ENCODE data around the gene SSH2. TPM values are rescaled to one million over a fixed set of nuclear protein-coding genes. Genes with fewer than 3 reads are reported as not detected.

Gene SSH2
- total RNA-seq, 1 donor from 2014 or later = 46.5 TPM

DNA sequence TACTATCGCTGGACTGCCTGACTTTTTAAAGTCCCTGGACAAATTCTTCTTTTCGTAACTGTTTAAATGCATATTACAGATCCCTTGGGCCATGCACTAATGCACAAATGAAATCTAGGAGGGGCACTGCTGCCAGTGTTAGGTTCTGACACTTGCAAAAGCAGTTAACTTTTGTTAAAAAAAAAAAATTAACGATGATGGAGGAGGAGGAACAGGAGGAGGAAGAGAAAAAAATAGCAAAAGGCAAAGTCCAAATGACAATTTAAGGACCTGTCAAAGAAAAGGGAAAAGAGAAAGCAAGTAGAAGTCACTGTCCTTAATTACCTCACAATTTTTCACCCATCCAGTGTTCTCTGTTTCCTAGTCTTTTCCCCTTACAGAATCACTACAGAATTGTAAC lies 209.5 kb downstream of the SSH2 start:
- Mint-ChIP-seq H3K27me3 (ENCODE audit: unreplicated experiment) (no peaks in the 10 kb centered on the region), H3K27ac (ENCODE audit: unreplicated experiment) (no peak overlapping the region)

DNA sequence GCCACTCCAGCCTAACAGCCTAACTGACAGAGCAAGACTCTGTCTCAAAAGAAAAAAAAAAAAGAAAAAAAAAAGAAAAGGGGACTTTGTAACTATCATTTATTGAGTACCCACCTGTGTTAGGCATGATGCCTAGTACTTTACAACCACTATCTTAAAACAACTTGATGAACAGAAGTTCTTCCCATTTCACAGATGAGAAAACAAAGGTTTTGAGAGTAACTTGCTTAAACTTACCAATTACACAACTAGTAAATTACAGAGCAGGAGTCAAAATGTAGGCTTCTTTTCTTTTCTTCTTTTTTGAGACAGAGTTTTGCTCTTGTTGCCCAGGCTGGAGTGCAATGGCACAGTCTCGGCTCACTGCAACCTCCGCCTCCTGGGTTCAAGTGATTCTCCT lies 210.6 kb downstream of the SSH2 start:
- TF ChIP-seq, protein P1, sequence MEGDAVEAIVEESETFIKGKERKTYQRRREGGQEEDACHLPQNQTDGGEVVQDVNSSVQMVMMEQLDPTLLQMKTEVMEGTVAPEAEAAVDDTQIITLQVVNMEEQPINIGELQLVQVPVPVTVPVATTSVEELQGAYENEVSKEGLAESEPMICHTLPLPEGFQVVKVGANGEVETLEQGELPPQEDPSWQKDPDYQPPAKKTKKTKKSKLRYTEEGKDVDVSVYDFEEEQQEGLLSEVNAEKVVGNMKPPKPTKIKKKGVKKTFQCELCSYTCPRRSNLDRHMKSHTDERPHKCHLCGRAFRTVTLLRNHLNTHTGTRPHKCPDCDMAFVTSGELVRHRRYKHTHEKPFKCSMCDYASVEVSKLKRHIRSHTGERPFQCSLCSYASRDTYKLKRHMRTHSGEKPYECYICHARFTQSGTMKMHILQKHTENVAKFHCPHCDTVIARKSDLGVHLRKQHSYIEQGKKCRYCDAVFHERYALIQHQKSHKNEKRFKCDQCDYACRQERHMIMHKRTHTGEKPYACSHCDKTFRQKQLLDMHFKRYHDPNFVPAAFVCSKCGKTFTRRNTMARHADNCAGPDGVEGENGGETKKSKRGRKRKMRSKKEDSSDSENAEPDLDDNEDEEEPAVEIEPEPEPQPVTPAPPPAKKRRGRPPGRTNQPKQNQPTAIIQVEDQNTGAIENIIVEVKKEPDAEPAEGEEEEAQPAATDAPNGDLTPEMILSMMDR (IDR thresholded peaks at IDR 0.05; ENCODE audit: partially characterized antibody, unreplicated experiment) = no peak
- peaks cover 2% of the 10 kb centered on the region for H3K9me3 Mint-ChIP-seq (ENCODE audit: unreplicated experiment)
- no peak for DNase-seq
- H3K27me3 Mint-ChIP-seq (ENCODE audit: unreplicated experiment) = no peaks in the 10 kb centered on the region
- no peak overlapping the region for H3K27ac Mint-ChIP-seq (ENCODE audit: unreplicated experiment)
- no peaks in the 10 kb centered on the region for H3K36me3 Mint-ChIP-seq (ENCODE audit: unreplicated experiment)
- H3K4me1 Mint-ChIP-seq (ENCODE audit: low read depth, unreplicated experiment) = peaks cover 24% of the 10 kb centered on the region
- H3K4me3 Mint-ChIP-seq (ENCODE audit: unreplicated experiment) = no peak overlapping the region

More for the DNA sequence above, 209.5 kb downstream of the SSH2 start:
- DNase-seq = no peak
- TF ChIP-seq, protein P1 (IDR thresholded peaks at IDR 0.05; ENCODE audit: partially characterized antibody, unreplicated experiment) = no peak
- H3K36me3 Mint-ChIP-seq (ENCODE audit: unreplicated experiment) = no peaks in the 10 kb centered on the region
- H3K4me3 Mint-ChIP-seq (ENCODE audit: unreplicated experiment) = no peak overlapping the region
- H3K4me1 Mint-ChIP-seq (ENCODE audit: low read depth, unreplicated experiment) = peaks cover 24% of the 10 kb centered on the region
- no peaks in the 10 kb centered on the region for H3K9me3 Mint-ChIP-seq (ENCODE audit: unreplicated experiment)

DNA sequence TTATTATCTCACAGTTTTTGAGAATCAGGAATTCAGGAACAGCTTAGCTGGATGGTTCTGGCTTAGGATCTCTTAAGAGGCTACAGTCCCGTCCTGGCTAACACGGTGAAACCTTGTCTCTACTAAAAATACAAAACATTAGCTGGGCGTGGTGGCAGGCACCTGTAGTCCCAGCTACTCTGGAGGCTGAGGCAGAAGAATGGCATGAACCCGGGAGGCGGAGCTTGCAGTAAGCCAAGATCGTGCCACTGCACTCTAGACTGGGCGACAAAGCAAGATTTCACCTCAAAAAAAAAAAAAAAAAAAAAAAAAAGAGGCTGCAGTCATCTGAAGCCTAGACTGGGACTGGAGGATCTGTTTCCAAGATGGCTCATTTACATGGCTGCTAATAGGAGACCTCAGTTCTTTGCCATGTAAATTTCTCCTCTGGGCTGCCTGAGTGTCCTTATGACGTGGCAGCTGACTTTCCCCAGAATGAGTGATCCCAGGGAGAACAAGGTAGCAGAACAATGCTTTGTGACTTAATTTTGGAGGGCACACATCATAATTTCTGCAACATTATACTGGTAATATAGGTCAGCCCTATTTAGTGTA lies 211.5 kb downstream of the SSH2 start:
- Mint-ChIP-seq H3K27ac (ENCODE audit: unreplicated experiment) (no peak overlapping the region), H3K36me3 (ENCODE audit: unreplicated experiment) (no peaks in the 10 kb centered on the region), H3K4me1 (ENCODE audit: low read depth, unreplicated experiment) (peaks cover 24% of the 10 kb centered on the region), H3K9me3 (ENCODE audit: unreplicated experiment) (peaks cover 4% of the 10 kb centered on the region), H3K4me3 (ENCODE audit: unreplicated experiment) (no peak overlapping the region), H3K27me3 (ENCODE audit: unreplicated experiment) (no peaks in the 10 kb centered on the region)
- DNase-seq = no peak
- TF ChIP-seq, protein P1 (IDR thresholded peaks at IDR 0.05; ENCODE audit: partially characterized antibody, unreplicated experiment) = no peak

DNA sequence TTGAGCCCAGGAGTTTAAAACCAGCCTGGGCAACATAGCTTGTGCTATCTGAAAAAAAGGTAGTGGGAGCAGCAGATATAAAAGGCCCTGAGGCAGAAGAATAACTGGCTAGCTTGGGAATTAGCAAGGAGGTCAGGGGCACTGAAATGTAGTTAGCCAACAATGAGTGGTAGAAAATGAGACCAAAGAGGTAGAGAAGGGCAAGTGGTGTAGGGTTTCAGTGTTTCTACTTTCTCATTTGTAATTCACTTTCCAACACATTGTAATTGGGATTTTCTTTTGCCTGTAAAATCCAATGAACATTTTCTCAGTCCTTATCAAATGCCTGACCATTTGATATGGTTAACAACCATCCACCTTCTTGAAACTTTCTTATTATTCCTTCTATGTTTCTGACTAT lies 212.2 kb downstream of the SSH2 start:
- H3K9me3 Mint-ChIP-seq (ENCODE audit: unreplicated experiment) = peaks cover 4% of the 10 kb centered on the region
- H3K4me3 Mint-ChIP-seq (ENCODE audit: unreplicated experiment) = no peak overlapping the region
- no peaks in the 10 kb centered on the region for H3K27me3 Mint-ChIP-seq (ENCODE audit: unreplicated experiment)
- no peak overlapping the region for H3K27ac Mint-ChIP-seq (ENCODE audit: unreplicated experiment)
- TF ChIP-seq, protein P1 (IDR thresholded peaks at IDR 0.05; ENCODE audit: partially characterized antibody, unreplicated experiment) = no peak
- DNase-seq = no peak
- no peaks in the 10 kb centered on the region for H3K36me3 Mint-ChIP-seq (ENCODE audit: unreplicated experiment)
- peaks cover 20% of the 10 kb centered on the region for H3K4me1 Mint-ChIP-seq (ENCODE audit: low read depth, unreplicated experiment)

DNA sequence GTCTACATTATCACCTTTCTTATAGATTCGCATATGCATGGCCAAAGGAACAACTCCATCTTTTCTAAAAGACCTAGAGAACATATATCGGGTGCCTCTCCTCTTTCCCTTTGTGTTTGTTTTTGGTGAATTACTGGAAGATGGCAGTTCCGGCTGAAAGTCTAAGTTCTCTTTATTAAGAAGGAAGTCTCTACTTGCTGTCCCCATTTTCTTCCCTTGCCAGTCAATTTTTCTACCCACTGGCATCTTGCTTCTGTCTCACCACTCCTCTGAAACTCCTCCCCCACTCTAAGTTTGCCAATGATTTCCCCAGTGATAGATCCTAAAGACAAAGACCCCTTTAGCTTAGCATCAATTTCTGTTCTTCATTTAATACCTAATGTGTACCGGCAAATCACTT lies 213.5 kb downstream of the SSH2 start:
- Mint-ChIP-seq H3K4me1 (ENCODE audit: low read depth, unreplicated experiment) (peaks cover 15% of the 10 kb centered on the region), H3K27me3 (ENCODE audit: unreplicated experiment) (no peaks in the 10 kb centered on the region), H3K36me3 (ENCODE audit: unreplicated experiment) (no peaks in the 10 kb centered on the region), H3K4me3 (ENCODE audit: unreplicated experiment) (no peak overlapping the region), H3K9me3 (ENCODE audit: unreplicated experiment) (peaks cover 4% of the 10 kb centered on the region), H3K27ac (ENCODE audit: unreplicated experiment) (no peak overlapping the region)
- TF ChIP-seq, protein P1 (IDR thresholded peaks at IDR 0.05; ENCODE audit: partially characterized antibody, unreplicated experiment) = no peak
- no peak for DNase-seq
